Esophagus (tissue), 2 donors: Measurements from ENCODE around the gene EEFSEC. TPM values are rescaled to one million over a fixed set of nuclear protein-coding genes. Genes with fewer than 3 reads are reported as not detected.

Experiments used
- H3K27ac ChIP-seq, 2 donors: one replicate each; pipeline ENCODE4 v1.5.1; 2013; ENCODE audit warnings: low read depth in 2 of 2, mild to moderate bottlenecking in 2 of 2, inconsistent platforms in 1 of 2, low read length in 1 of 2, moderate library complexity in 1 of 2
- H3K27me3 ChIP-seq, 2 donors: one replicate each; pipeline ENCODE4 v1.6.1; 2013; ENCODE audit warnings: low read length in 2 of 2, control low read depth in 1 of 2, mild to moderate bottlenecking in 1 of 2; ENCODE audit not compliant: insufficient read depth in 2 of 2, control insufficient read depth in 1 of 2
- H3K36me3 ChIP-seq, 2 donors: one replicate each; pipeline ENCODE4 v1.6.1; 2013; ENCODE audit warnings: low read length in 1 of 2; ENCODE audit not compliant: control insufficient read depth in 2 of 2, insufficient read depth in 2 of 2
- H3K4me1 ChIP-seq, 2 donors: one replicate each; pipeline ENCODE4 v1.6.1; 2013; ENCODE audit warnings: low read length in 1 of 2; ENCODE audit not compliant: control insufficient read depth in 2 of 2, insufficient read depth in 2 of 2
- H3K4me3 ChIP-seq, 2 donors: one replicate each; pipeline ENCODE4 v1.5.1; 2013; ENCODE audit warnings: low read length in 2 of 2, mild to moderate bottlenecking in 2 of 2, low read depth in 1 of 2, moderate library complexity in 1 of 2
- H3K9me3 ChIP-seq, 2 donors: one replicate each; pipeline ENCODE4 v1.6.1; 2013; ENCODE audit warnings: mild to moderate bottlenecking in 2 of 2, low read depth in 1 of 2, low read length in 1 of 2, moderate library complexity in 1 of 2; ENCODE audit not compliant: control insufficient read depth in 2 of 2, insufficient read depth in 1 of 2
- WGBS, 2 donors: extraction: QIAGEN DNeasy Blood & Tissue Kit; methylation state at CpG; one replicate each; pipeline ENCODE4 v1.1.7; 2013; 5-methylcytosine and 5-hydroxymethylcytosine counted together
- polyA plus RNA-seq, 2 donors: library from polyadenylated mRNA; stranded (reverse); fragments of 200-250 nt; gene quantifications; one replicate each; pipeline ENCODE4 v1.2.3, GENCODE V29; 2013
- donor health status: healthy with polysubstance abuse.
- donor health status: Bipolar disorder and iron deficiency.

Gene EEFSEC
- polyA plus RNA-seq, 2 donors: 6.1 to 10.0 TPM

DNA sequence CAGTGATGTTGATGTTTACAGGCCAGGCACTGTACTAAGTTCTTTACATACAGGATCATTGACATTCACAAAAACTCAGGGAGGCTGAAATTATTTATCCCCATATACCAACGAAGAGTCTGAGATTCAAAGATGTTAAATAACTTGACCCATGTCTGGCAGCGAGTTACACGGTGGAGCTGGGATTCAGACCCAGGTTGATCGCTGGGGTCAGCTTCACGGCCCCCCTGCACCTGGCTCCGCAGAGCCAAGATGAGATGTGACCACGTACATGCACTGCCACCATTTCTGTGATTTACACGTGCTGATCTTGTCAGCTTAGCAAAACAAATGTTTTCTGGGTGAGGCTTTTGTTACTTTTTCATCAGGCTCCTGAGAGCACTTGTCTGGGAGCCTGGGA lies 109.8 kb downstream of the EEFSEC start:
- H3K27me3 ChIP-seq: no peaks in the 10 kb centered on the region
- peaks cover 0 to 10% of the 10 kb centered on the region in 2 donors for H3K36me3 ChIP-seq
- no peak overlapping the region for H3K4me3 ChIP-seq
- 87 to 89% methylated on average over 8 of the region's 8 CpGs for WGBS, 2 donors
- H3K9me3 ChIP-seq: no peaks in the 10 kb centered on the region
- H3K4me1 ChIP-seq: no peaks in the 10 kb centered on the region
- H3K27ac ChIP-seq: no peak overlapping the region

DNA sequence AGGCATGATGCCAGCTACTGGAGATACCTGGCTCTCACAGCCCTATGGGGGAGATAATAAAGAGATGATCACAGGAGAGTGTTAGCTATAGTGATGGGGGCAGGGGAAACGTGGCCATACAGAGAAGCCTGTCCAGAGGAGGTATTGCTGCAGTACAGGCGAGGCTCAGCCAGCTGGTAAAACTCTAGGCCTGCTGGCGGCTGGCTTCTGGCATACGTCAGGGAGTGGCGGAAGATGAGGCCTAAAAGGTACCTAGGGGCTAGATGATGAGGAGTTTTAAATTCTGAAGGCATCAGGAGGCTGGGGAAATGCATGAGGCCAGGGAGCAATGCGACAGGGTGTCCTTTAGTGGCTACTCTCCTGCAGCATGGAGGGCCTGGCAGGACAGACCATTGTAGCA lies 110.7 kb downstream of the EEFSEC start:
- no peak overlapping the region for H3K4me3 ChIP-seq
- WGBS, 2 donors: 89 to 90% methylated on average over 6 of the region's 6 CpGs
- H3K36me3 ChIP-seq: peaks cover 0 to 12% of the 10 kb centered on the region in 2 donors
- H3K4me1 ChIP-seq: no peaks in the 10 kb centered on the region
- no peak overlapping the region for H3K27ac ChIP-seq
- no peaks in the 10 kb centered on the region for H3K9me3 ChIP-seq
- no peaks in the 10 kb centered on the region for H3K27me3 ChIP-seq

DNA sequence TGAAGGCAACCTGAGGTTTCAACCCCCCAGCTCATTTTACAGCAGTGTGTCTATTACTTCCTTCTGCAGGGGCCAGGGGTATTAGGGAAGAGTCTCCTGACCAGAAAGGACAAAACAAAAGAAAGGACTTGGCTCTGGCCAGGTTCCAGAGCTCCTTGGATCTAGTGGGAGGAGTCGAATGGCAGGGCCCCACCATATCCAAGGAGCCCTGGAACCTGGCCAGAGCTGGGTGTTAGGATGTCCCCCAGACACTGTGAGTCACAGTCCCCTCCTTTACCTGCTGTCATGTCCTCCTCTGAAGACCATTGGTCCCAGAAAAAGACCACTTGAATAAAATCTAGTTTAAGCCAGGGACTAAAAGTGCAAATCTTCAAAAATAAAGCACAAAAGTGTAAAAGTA lies 113.2 kb downstream of the EEFSEC start:
- Histone ChIP-seq H3K4me3 (no peak overlapping the region), H3K9me3 (no peaks in the 10 kb centered on the region), H3K4me1 (no peaks in the 10 kb centered on the region), H3K36me3 (peaks cover 0 to 14% of the 10 kb centered on the region in 2 donors), H3K27me3 (no peaks in the 10 kb centered on the region), H3K27ac (no peak overlapping the region)
- WGBS, 2 donors: 35 to 41% methylated on average over 1 of the region's 1 CpG

DNA sequence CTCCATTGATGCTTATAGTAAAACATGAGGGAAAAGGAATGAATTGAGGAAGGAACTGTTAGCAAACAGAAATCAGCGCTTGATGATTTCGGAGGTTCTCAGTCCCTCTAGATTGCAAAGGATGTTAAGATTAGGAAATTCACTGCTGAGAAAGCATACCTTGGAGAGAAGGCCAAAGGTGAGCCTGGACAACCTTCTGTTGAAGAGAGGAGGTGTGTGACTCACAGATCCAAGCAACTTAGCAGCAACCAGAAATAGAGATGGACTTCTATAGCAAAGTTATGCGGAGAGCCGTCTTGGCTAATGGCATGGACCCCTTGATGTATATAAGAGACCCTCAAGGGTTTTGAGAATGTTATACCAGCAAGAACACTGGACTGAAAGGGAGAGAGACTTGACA lies 114.3 kb downstream of the EEFSEC start:
- Histone ChIP-seq H3K36me3 (peaks cover 0 to 18% of the 10 kb centered on the region in 2 donors), H3K9me3 (no peaks in the 10 kb centered on the region), H3K4me1 (no peaks in the 10 kb centered on the region), H3K27ac (no peak overlapping the region), H3K4me3 (no peak overlapping the region), H3K27me3 (no peaks in the 10 kb centered on the region)
- 72 to 90% methylated on average over 4 of the region's 4 CpGs for WGBS, 2 donors

DNA sequence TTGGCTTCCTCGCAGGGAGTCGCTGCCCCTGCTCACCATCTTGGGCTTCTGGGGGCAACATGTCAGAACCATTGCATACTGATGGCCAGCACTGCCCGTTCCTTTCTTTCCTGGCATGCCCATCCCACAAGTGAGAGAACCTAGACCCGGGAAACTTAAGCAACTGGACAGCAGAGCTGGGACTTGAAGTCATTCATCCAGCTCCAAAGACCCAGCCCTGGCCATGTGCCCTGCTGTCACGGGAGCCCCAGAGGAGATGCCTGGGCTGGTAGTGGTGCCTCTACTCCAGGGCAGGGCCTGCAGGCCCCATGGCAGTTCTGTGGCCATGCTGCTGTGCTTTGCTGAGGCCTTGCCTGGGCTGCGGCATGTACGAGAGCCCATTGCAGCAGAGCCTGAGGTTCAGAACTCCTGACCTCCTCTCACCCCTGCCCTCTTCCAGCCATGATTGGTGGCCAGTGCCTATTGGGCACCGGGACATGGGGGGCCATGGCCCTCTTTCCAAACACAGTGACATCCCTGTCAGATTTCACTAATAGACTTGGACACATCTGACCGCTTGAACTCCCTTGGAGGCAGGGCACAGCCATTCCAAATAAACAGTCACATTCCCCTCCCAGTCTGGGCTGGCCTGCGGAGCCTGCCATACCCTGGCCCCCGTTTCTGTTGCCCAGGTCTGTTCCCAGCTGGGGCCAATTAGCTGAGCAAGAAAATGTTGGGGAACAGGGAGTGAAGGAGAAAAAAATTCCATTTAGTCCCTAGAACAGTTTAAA lies 115.9 kb downstream of the EEFSEC start:
- H3K9me3 ChIP-seq: no peaks in the 10 kb centered on the region
- no peak overlapping the region for H3K4me3 ChIP-seq
- 88 to 91% methylated on average over 11 of the region's 11 CpGs for WGBS, 2 donors
- H3K27ac ChIP-seq: no peak overlapping the region
- no peaks in the 10 kb centered on the region for H3K27me3 ChIP-seq
- H3K36me3 ChIP-seq: peaks cover 0 to 16% of the 10 kb centered on the region in 2 donors
- H3K4me1 ChIP-seq: no peaks in the 10 kb centered on the region

DNA sequence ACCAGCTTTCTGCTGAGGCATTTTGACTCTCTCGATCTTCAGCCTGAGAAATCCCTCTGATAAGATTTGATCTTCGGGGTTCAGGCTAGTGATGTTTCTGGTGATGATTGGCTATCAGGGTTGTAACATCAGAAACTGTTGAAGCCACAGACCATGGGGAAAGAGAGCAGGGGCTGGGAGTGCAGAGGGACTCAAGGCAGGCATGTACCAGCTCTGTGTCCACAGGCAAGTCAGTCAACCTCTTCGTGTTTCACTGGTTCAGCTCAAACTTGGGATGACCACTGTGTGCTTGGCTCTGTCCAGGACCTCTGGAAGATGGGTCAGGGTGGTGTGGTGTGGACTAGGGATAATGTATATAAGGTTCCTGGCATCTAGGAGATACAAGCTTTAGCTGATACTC lies 116.5 kb downstream of the EEFSEC start:
- H3K27me3 ChIP-seq: no peaks in the 10 kb centered on the region
- H3K27ac ChIP-seq: no peak overlapping the region
- no peaks in the 10 kb centered on the region for H3K4me1 ChIP-seq
- 78 to 95% methylated on average over 3 of the region's 3 CpGs for WGBS, 2 donors
- H3K4me3 ChIP-seq: no peak overlapping the region
- peaks cover 0 to 11% of the 10 kb centered on the region in 2 donors for H3K36me3 ChIP-seq
- H3K9me3 ChIP-seq: no peaks in the 10 kb centered on the region

DNA sequence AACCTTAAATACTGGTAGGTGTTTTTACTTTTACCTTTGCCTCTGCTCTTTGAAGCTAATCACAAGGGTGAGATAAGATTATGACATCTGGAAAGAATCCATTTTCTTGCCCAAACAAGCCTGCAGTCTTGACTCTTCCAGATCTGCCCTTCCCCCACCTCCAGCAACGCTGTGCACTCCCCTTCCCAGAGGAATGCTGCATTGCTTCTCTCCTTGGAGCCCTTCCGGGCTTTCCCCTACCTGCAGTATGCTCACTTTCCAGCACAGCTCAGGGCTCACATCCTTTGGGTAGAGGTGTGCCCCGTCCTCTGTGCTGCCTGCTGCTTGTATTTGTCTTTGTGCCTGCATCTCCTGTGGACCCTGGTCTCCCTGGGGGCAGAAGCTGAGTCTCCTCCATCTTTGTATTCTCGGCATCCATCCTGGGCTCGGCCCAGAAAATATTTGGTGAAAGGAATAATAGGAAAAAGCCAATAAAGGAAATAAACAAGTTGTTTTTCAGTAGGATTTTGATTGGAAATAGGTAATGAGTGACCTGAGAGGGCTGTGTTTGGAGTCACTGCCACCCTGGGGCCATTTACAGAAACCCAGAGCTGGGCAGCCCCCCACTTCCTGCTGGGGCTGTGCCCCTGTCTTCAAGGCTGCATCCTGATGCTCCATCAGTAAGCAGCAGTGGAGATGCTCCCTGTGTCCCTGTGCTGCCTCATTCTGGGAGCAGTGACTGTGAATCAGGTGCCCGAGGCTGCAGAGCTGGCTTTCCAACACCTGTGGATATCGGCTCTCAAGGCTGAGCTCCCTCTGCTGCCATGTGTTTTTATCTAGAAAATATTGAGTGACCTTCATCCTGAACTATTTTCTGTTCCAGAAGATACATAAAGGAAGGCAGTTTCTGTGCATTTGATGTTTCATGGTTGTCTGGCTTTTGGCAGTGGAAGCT lies 117.5 kb downstream of the EEFSEC start:
- WGBS, 2 donors: 80 to 82% methylated on average over 7 of the region's 7 CpGs
- Histone ChIP-seq H3K27me3 (no peaks in the 10 kb centered on the region), H3K27ac (no peak overlapping the region), H3K4me1 (no peaks in the 10 kb centered on the region), H3K36me3 (peaks cover 0 to 11% of the 10 kb centered on the region in 2 donors), H3K4me3 (no peak overlapping the region), H3K9me3 (no peaks in the 10 kb centered on the region)

DNA sequence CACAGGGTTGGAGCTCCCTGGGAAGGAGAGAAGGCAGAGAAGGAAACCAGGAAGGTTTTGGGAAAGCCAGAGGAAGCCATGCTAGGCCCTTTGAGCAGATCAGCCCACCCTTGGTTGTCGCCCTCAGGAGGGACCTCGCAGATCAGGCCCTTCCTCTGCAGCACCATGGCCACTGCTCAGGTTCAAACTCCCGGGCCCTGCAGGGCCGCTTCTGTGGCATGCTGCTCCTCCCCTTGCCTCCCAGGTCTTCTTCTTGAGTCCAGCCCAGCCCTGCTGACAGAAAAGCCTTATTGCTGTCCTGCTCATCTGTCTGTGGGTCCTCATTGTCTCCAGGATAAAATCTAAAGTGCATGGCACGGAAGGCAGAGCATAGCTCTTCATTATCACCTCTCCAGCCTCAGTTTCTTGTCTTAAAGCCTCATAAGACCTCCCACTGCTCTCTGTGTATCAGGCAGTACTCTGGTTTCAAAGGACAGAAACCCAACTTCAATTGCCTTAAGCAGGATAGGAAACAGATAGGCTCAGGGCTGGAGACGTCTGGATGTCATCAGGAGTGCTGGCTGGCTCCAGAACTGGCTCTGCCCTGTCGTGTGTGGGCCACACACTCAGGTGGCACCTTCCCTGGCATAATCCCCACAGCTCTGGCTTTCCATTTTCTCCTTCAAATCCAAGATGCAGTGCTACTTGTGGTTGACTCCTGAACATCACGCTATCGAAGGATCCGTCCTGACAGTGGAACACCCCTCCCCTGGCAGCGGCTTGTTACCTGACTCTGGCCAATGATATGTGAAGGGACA lies 118.5 kb downstream of the EEFSEC start:
- Histone ChIP-seq H3K36me3 (peaks cover 0 to 11% of the 10 kb centered on the region in 2 donors), H3K27me3 (no peaks in the 10 kb centered on the region)

DNA sequence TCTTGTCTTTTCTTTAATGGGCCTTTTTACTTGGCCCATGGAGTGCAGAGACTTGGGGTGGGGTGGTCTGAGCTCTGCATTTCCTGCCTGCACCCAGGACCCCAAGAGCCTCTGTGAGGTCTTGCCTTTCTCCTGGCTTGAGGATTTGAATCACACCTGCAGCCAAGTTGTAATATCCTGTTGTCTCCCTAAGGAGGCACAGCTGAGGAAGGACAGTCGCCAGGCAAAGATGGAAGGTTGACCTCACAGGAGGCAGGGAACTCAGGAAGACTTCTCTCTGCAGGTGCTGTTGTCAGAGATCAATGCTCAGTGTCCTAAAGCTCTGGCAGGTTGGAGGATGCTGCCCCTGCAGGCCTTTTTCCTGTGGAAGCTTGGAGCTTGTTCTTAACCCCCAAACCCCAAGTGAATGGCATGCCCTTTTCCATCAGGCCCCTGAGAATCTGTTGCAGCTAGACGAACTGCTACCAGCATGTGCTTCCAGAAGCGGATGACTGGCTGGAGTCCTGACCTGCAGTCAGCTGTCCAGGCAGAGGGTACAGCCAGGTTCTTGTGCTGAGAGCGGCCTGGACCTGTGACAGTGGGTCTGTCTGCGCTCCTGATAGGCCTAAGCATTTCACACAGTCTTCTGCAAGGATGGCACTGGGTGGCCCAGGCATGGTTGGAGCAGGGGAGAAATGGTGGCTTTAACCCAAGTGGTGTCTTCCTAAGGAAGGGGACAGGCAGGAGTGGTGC lies 120.0 kb downstream of the EEFSEC start:
- peaks cover 0 to 11% of the 10 kb centered on the region in 2 donors for H3K36me3 ChIP-seq
- no peaks in the 10 kb centered on the region for H3K27me3 ChIP-seq
- WGBS, 2 donors: 76 to 95% methylated on average over 5 of the region's 5 CpGs
- no peaks in the 10 kb centered on the region for H3K4me1 ChIP-seq
- H3K4me3 ChIP-seq: no peak overlapping the region
- no peak overlapping the region for H3K27ac ChIP-seq
- H3K9me3 ChIP-seq: no peaks in the 10 kb centered on the region

More for the DNA sequence above, 118.5 kb downstream of the EEFSEC start:
- Histone ChIP-seq H3K27ac (no peak overlapping the region), H3K4me3 (no peak overlapping the region), H3K4me1 (no peaks in the 10 kb centered on the region), H3K9me3 (no peaks in the 10 kb centered on the region)
- 90 to 91% methylated on average over 11 of the region's 11 CpGs for WGBS, 2 donors
